HG03342 (cell line): ENCODE results near the gene CDC42BPA.
"Not testable (repeated sequence)": the region's sequence is repeated elsewhere in the genome, so short reads cannot be mapped to it uniquely, and the experiment has no call there.

Source experiments
- ATAC-seq: cut with Tn5 transposase; IDR thresholded peaks from one replicate; pipeline ENCODE4 v1.9.1; 2021; ENCODE audit warnings: mild to moderate bottlenecking, moderate library complexity; ENCODE audit not compliant: unreplicated experiment

Gene CDC42BPA

GRCh38 chr1:227318016-227318852, at the start of gene CDC42BPA:
TSS of gene CDC42BPA (minus strand) at chr1:227318492. CDS start at chr1:227317182, 1,310 bp downstream.
- ATAC-seq = no peak

- ATAC-seq = no peak
Measured at GRCh38 chr1:227368009-227368408, 49.7 kb upstream of the CDC42BPA start.

- ATAC-seq = no peak
Measured at GRCh38 chr1:227365473-227366431, 47.5 kb upstream of the CDC42BPA start.

- no peak for ATAC-seq
Measured at GRCh38 chr1:227364657-227365056, 46.4 kb upstream of the CDC42BPA start.

- no peak for ATAC-seq
Measured at GRCh38 chr1:227363825-227364224, 45.5 kb upstream of the CDC42BPA start.

GRCh38 chr1:227362039-227362438, 43.7 kb upstream of the CDC42BPA start:
- no peak for ATAC-seq

GRCh38 chr1:227357927-227358302, 39.6 kb upstream of the CDC42BPA start:
- no peak for ATAC-seq

GRCh38 chr1:227357171-227357926, 39.1 kb upstream of the CDC42BPA start:
- ATAC-seq = no peak

GRCh38 chr1:227356620-227357146, 38.4 kb upstream of the CDC42BPA start:
- ATAC-seq = no peak

- no peak for ATAC-seq
Measured at GRCh38 chr1:227355542-227356245, 37.4 kb upstream of the CDC42BPA start.

- no peak for ATAC-seq
Measured at GRCh38 chr1:227353186-227353585, 34.9 kb upstream of the CDC42BPA start.

GRCh38 chr1:227352164-227352563, 33.9 kb upstream of the CDC42BPA start:
- ATAC-seq = not testable (repeated sequence)

- ATAC-seq = no peak
Measured at GRCh38 chr1:227351443-227351842, 33.2 kb upstream of the CDC42BPA start.

GRCh38 chr1:227349967-227350366, 31.7 kb upstream of the CDC42BPA start:
- no peak for ATAC-seq

GRCh38 chr1:227343727-227344551, 25.6 kb upstream of the CDC42BPA start:
- no peak for ATAC-seq

GRCh38 chr1:227343206-227343605, 24.9 kb upstream of the CDC42BPA start:
- no peak for ATAC-seq

- ATAC-seq = no peak
Measured at GRCh38 chr1:227342075-227342829, 24.0 kb upstream of the CDC42BPA start.

GRCh38 chr1:227336136-227336535, 17.8 kb upstream of the CDC42BPA start:
- not testable (repeated sequence) for ATAC-seq
